ENCODE data around the gene USP54. TPM values are rescaled to one million over a fixed set of nuclear protein-coding genes. Genes with fewer than 3 reads are reported as not detected.
"Not testable (repeated sequence)": the region's sequence is repeated elsewhere in the genome, so short reads cannot be mapped to it uniquely, and the experiment has no call there.

Gene USP54
- total RNA-seq, 6 experiments from 2014 or later, result 1.5 to 5.7 (median 3.6) TPM

DNA sequence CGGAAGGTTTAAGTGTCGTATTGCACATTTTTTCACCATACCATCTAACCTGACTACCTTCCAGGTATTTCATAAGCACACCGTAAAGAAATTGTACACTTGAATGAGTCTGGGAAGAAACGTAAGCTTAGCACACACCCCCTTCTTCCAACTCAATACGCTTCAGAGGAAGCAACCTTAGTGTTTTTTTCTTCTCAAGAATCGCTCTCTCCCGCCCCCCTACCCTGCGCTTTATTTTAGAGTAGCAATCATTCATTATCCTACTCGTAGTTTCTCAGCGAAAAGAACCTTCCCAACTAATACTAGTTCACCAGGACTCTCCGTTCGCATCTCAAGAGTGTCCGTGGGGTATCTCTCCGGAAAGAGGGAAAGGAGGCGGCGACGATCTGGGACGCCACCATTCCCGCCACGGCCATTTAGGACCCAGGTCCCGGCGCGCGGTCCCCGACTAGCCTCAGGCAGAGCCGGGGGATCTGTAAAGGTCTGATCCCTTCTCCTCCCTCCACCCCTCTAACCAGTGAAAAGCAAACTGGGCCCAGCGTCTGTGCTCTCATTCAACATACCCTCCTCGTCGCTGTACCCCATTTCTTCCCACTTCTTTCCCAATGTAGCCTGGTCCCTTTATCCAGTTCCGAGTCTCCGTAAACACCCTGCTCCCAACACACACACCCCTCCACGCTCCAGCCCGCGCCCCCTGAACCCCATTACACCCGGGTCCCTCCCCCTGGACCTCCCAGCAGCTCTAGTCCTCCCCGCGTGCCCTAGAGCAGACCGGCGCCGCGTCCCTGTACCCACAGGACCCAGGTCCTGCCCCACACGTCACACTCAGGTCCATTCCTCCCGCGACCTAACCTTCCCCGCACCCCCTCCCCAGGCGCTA lies 34.1 kb upstream of the USP54 start:
- Histone ChIP-seq H3K27me3 (no peaks in the 10 kb centered on the region), H3K4me1 (peaks cover 0 to 7% (median 0%) of the 10 kb centered on the region in 4 donors), H3K9me3 (no peaks in the 10 kb centered on the region), H3K4me3 (peak overlapping the region; percentile 54 to 78 (median 71)), H3K27ac (peak overlapping the region in 2 of 3 donors; percentile 7 to 8), H3K36me3 (no peaks in the 10 kb centered on the region)
- under 1% methylated on average over 43 of the region's 46 CpGs for WGBS (ENCODE audit: insufficient coverage, low coverage, low lambda C conversion rate, missing lambda C conversion rate)
- intact Hi-C loops (cut with DNase I), result no loop called here
- TF ChIP-seq, protein P1, sequence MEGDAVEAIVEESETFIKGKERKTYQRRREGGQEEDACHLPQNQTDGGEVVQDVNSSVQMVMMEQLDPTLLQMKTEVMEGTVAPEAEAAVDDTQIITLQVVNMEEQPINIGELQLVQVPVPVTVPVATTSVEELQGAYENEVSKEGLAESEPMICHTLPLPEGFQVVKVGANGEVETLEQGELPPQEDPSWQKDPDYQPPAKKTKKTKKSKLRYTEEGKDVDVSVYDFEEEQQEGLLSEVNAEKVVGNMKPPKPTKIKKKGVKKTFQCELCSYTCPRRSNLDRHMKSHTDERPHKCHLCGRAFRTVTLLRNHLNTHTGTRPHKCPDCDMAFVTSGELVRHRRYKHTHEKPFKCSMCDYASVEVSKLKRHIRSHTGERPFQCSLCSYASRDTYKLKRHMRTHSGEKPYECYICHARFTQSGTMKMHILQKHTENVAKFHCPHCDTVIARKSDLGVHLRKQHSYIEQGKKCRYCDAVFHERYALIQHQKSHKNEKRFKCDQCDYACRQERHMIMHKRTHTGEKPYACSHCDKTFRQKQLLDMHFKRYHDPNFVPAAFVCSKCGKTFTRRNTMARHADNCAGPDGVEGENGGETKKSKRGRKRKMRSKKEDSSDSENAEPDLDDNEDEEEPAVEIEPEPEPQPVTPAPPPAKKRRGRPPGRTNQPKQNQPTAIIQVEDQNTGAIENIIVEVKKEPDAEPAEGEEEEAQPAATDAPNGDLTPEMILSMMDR (IDR thresholded peaks at IDR 0.05), result no peak
- no peak for TF ChIP-seq POLR2A (IDR thresholded peaks at IDR 0.05)
- peak in 2 of 3 donors; percentile 29 to 48 for DNase-seq
- peak; percentile 28 to 50 (median 38) for ATAC-seq

DNA sequence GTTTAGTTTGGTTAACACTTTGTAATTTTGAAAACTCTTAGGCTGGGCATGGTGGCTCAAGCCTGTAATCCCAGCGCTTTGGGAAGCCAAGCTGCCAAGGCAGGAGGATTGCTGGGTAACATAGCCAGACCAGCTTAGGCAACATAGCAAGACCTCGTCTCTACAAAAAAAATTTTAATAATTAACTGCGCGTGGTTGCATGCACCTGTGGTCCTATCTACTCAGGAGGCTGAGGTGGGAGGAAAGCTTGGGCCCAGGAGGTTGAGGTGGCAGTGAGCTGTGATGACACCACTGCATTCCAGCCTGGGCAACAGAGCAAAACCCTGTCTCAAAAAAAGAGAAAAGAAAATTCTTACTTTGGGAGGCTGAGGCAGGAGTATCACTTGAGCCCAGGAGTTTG lies 31.9 kb upstream of the USP54 start:
- H3K27ac ChIP-seq, result no peak overlapping the region
- H3K4me3 ChIP-seq, result no peak overlapping the region
- no peaks in the 10 kb centered on the region for H3K27me3 ChIP-seq
- 86% methylated on average over 4 of the region's 4 CpGs for WGBS (ENCODE audit: insufficient coverage, low coverage, low lambda C conversion rate, missing lambda C conversion rate)
- ATAC-seq (no peak), DNase-seq (no peak)
- intact Hi-C loops (cut with DNase I), result no loop called here
- peaks cover 0 to 7% (median 0%) of the 10 kb centered on the region in 4 donors for H3K4me1 ChIP-seq
- TF ChIP-seq, protein P1 (IDR thresholded peaks at IDR 0.05), result no peak
- no peak for TF ChIP-seq POLR2A (IDR thresholded peaks at IDR 0.05)
- H3K36me3 ChIP-seq, result no peaks in the 10 kb centered on the region
- no peaks in the 10 kb centered on the region for H3K9me3 ChIP-seq

DNA sequence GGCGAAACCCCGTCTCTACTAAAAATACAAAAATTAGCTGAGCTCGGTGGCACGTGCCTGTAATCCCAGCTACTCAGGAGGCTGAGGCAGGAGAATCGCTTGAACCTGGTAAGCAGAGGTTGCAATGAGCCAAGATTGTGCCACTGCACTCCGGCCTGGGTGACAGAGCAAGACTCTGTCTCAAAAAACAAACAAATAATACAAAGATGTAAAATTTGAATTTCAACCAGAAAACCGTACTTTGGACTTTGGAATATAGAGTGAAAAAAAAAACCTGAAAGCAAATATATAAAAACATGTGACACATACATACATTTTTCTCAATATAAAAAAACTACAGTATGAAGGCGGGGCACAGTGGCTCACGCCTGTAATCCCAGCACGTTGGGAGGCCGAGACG lies 29.8 kb upstream of the USP54 start:
- H3K27me3 ChIP-seq; H3K9me3 ChIP-seq; intact Hi-C loops (cut with DNase I); H3K36me3 ChIP-seq; ATAC-seq; H3K4me3 ChIP-seq; H3K27ac ChIP-seq; DNase-seq; H3K4me1 ChIP-seq: not testable (repeated sequence)
- WGBS (ENCODE audit: insufficient coverage, low coverage, low lambda C conversion rate, missing lambda C conversion rate), result 83% methylated on average over 12 of the region's 12 CpGs

DNA sequence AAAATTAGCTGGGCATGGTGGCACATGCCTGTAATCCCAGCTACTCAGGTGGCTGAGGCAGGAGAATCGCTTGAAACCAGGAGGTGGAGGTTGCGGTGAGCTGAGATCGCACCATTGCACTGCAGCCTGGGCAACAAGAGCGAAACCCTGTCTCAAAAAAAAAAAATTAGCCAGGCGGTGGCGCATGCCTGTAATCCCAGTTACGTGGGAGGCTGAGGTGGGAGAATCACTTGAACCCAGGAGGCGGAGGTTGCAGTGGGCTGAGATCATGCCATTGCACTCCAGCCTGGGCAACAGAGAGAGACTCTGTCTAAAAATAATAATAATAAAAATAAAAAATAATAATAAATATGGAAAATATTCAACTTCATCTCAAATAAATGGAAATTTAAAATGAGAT lies 26.0 kb upstream of the USP54 start:
- H3K4me3 ChIP-seq; H3K9me3 ChIP-seq; intact Hi-C loops (cut with DNase I); H3K27ac ChIP-seq; DNase-seq; ATAC-seq; H3K27me3 ChIP-seq; H3K36me3 ChIP-seq; H3K4me1 ChIP-seq: not testable (repeated sequence)
- WGBS (ENCODE audit: insufficient coverage, low coverage, low lambda C conversion rate, missing lambda C conversion rate), result 100% methylated on average over 8 of the region's 8 CpGs

DNA sequence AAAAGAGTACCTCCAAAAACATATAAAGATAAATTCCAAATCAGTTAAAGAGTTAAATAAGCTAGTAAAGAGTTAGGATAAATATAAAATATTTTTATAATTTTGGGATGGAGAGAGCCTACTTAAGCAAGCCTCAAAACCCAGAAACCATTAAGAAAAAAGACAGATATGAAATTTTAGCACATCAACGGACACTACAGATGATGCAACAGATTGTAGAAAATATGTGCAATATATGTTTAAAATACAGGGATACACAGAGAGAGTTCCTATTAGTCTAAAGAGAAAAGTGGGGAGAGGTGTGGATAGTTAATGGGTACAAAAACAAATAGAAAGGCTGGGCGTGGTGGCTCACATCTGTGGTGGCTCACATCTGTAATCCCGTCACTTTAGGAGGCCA lies 23.6 kb upstream of the USP54 start:
- DNase-seq, result no peak
- H3K4me1 ChIP-seq, result no peaks in the 10 kb centered on the region
- no peak overlapping the region for H3K4me3 ChIP-seq
- 92% methylated on average over 3 of the region's 3 CpGs for WGBS (ENCODE audit: insufficient coverage, low coverage, low lambda C conversion rate, missing lambda C conversion rate)
- no peaks in the 10 kb centered on the region for H3K27me3 ChIP-seq
- no peaks in the 10 kb centered on the region for H3K9me3 ChIP-seq
- ATAC-seq, result no peak
- H3K36me3 ChIP-seq, result no peaks in the 10 kb centered on the region
- no peak overlapping the region for H3K27ac ChIP-seq
- intact Hi-C loops (cut with DNase I), result no loop called here
- TF ChIP-seq, protein P1 (IDR thresholded peaks at IDR 0.05), result no peak

Measured in right lobe of liver (tissue), 6 donors.